HG03025 (cell line): ENCODE measurements around the gene DPH6.

ENCODE experiments used
- ATAC-seq: cut with Tn5 transposase; IDR thresholded peaks from one replicate; pipeline ENCODE4 v1.9.1; 2021; ENCODE audit warnings: mild to moderate bottlenecking, moderate library complexity; ENCODE audit not compliant: unreplicated experiment, low FRiP score

DPH6 gene

DNA sequence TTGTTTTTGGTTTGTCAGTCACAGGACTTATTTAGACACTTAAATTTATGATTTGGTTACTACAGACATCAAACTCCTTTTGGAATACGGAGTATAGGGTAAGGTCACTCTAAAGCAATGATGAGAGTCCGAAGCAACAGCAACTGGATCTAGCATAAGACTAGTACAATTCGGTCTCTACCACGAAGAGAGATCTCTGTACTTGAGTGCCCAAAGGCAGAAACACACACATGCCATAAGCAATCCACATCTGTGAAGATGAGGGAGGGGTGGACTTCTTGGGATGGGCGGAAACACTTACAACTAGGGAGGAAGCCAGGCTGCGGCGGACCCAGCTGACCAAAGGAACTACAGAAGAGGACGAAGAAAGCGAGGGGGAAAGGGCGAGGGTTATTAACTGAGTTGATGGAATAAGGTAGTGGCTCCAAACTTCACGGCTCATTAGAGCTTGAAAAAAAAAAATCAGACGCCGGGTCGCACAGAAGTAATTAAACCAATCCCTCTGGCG lies 595 bp downstream of the DPH6 start:
- peak; percentile 23 for ATAC-seq

DNA sequence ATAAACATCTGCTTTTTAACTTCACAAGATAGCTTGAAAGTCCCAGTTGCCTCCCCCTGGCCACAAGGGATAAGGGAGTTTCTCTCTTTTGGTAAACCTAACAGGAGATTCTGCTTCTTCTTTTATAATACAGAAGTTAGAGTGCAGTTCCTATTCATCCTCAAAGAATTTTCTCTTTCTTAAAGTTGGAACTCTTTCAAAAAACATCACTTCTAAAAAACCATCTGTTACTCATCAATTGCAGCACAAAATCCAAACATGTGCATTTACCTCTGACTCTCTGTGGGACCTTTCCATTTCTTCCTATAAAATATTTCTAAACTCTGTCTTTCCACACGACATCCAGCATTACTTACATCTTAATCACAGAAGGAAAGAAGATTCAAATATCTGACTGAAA lies 5.1 kb downstream of the DPH6 start:
- ATAC-seq = no peak

DNA sequence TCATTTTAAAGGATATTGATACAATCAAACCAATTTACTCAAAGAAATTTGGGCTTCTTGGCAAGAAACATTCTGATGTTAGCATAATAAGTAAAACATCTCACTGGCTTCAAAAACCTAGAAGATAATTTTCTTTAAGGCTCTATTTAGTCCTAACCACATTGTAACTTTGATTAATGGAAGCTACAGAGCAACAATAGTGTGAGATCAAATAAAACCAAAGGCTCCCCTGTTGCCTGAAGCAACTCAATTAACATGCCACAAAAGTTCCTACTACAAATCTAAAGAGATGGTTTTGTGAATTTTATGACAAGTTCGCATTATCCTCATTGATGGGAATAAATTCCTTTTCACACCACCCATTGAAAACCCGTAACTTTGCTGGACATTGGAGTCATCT lies 5.9 kb downstream of the DPH6 start:
- no peak for ATAC-seq

DNA sequence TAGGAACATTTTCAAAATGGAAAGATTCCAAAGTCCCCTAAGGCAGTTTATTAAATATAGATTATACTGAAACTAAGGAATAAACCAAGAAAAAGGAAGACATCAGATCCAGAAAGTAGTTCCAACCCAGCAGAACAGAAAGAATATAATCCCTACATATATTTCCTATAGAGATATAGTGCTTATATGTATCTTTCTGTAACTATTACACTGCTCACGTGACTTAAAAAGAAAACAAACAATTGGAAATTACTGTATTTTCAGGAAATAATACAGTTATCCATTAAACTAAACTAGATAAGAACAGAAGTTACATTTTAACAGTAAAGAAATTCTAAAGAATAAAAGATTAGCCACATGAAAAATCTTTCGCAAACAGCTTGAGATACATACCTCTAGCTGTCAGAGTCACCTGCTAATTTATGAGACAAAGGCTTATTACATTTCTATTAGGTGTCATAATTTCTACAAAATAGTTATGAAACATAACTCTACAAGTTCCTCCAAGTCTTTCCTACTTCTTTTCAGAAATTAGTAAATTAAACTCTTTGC lies 10.5 kb downstream of the DPH6 start:
- no peak for ATAC-seq

DNA sequence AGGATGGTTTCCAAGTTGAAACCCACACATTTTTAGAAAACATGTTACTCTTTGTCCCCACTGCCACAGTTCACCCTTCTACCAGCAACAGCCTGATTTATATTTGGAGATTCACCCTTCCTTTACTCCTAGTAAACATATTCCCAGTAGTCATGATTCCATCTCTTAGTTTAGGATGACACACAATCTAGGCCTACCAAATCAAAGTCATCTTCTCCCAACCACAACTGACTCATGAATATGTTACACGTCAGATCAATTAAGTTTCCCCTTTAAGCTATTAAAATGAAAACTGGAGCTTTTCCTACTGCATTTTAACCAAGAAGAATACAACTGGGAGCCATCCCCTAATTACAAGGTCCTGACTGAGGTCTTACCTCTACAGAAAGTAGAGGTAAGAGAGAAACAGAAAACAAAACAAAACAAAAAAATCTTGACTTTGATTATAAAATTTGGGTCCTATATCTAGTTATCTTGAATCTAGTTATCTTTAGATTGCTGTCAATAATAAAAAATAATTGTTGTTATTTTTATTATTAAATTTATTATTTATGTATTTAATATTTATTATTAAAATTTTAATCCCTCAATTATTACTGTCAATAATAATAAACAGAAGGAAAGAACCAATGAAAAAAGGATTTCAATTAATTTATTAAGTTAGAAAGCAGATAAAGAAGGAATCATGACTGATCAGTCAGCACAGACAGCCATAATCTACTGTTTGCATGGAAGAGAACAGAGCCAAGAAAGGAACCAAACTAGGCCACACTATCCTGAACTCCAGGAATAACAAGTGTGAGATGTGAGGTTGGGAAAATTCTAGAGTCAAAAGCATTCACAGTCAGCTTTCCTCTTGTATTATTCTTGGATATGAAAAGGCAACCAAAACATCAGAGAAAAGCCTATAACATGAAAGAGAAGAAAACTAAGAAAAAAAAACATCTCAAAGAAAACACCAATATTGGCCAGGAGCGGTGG lies 12.5 kb downstream of the DPH6 start:
- ATAC-seq = no peak

DNA sequence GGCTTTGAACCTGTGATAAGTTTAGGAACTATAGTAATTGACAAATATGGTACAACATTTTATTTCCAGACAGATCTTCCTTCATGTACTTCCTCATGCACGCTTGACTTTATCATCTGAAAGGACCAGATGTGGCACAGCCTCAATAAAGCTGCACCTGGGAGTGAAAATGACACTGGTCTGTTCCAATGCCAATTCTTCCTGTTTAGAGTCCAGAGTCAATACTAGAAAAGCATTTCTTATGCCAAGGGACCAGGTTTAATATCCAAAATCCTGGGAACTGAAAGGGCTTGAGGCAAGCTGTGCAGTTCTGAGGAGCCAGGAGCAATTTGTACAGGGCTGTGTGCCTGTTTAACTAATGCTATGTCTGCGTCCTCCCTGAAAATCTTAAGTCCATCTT lies 15.3 kb downstream of the DPH6 start:
- ATAC-seq = no peak

DNA sequence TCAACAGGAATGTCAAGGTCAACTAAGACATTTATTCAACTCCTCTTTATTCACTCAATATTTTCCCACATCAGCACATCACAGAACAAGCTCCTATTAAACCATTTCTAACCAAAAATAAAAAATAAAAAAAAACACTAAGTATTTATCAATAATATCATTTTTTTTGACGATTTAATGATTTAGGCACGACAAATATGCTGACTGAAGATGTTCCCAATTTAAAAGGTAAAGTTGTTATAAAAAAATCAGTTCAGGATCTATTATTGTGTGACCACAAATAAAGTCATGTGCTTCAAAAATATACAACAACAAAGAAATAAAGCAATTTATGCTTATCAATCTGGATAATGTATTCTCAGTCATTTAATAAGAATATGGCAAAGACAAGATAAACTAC lies 16.2 kb downstream of the DPH6 start:
- no peak for ATAC-seq

DNA sequence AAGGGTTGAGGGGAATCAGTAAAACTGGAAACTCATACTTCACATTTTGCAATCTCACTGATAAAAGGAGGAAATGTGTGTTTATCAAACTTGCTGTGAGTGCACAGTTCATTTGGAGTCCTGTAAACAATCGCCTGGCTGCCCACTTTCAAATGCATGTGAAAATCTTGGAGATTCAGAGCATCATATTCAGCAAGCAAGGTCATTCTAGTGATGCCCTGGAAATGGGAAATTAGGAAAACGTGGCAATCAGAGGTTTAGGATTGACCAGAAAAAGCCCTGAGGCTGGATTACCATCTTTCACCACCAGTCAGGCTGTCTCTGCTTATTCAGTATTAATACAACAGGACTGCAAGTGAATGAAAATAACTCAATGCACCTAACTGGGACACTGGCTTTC lies 23.9 kb downstream of the DPH6 start:
- ATAC-seq = no peak

DNA sequence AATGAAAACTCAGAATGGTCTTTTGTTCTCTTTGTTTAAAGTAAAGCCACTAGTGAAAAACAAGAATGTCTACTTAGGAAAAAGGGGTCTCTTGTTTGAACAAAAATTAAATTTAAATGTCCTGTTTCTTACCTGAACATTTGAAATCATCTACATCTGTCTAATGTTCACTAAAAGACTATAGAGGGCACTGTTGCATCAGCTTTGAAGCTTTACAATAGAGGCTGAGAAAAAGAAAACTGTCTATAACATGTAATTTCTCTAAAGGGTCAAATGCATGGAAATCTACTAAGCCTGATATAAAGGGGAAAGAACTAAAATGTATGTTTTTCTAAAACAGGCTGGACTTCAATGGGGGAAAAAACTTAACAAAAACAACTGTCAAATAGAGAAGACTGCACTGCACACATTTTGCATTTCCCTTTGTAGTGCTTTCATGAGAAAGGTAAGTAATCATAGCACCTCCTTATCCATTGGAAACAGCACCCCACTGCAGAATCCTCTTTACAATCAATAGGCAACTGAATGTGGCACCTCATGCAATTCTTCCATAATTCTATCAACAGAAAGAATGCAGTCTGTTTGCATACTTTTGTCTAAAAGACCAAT lies 26.3 kb downstream of the DPH6 start:
- peak; percentile 61 for ATAC-seq

DNA sequence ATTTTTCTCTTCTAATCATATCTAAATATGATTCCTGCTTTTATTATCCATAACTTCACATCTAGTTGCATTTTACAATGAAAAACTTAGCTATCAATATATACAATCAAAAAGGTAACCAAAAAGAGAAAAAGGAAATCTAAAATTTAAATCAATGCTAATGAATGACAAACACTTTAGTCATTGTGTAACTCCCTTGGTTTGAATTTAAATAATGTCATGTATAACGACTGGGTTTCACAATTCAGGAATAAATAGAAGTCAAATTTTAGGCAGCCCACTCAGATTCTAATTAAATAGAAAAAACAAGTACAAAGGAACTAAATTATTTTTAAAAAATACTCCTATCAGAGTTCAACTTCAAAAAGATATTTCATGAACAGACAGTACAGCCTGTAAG lies 26.9 kb downstream of the DPH6 start:
- ATAC-seq = no peak

DNA sequence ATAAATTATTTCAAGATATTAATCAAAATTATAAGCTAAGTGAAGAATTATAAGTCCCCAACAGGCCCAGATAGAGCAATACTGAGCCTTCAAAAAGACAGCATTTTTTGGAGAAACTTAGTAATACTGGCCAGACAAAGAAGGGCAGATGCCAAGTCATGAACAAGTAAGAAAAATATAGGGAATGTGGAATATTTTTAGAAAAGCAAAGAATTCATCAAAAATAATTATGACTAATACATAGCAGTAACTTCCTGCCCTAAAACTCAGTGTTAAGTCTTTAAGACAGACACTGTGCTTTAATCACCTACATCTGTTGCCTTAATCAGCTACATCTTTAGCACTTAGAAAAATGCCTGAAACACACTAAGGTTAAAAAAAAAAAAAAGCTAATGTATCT lies 31.2 kb downstream of the DPH6 start:
- ATAC-seq = no peak

DNA sequence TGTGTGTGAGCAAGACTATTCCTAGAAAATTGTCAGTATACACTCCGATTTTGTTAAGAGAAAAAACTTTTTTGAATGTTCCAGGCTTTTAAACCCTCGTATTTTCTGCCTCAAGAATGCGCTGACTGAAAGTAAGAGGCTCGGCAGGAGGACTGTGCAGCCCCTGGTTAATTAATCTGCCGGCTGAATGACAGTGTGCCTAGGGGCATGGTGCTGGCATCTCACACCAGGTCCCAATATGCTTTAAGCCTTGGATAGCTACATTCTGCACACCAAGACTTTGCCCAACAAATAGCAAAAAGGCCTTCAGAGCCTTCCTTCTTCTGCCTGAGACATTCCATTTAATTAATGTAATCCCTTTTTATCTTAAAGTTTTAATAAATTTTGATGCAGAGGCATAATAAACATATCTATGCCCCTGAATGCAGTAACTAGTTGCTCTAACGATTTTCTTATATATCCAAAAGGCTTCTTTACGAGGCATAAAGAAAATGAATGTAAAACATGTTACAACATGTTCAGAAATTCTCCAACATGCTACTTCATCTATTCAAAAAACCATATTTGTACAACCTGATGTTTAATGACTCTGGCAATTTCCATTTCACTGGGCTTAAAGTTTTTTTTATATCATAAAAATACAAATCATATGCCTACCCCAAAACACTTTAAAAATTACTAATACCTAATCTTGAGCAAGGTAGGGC lies 37.9 kb downstream of the DPH6 start:
- no peak for ATAC-seq

DNA sequence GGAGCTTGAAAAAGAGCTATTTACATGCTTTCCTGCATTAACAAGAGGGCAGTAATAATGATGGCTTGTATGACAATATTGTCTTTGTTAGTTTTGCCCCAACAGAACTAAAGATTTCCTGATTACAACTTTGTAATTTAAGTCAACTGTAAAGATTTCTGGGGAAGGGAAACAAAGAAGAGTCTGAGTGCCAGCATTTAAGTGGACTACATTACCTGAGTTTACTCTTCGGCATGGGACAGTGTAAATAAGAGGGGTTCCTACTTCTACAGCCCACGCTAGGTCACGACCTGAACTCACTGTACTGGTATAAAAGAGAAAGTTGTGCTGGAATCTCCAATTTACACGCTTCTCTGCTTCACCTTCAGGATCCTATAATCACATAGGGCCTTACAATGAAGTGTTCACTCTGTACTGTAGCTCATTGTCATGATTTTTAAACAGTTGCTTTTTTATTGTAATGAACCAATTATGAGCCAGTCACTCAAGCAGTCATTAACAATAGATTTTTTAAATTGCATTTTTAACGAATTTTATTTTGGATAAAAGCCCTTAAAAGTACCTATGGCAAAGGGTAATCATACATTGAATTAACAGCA lies 39.6 kb downstream of the DPH6 start:
- ATAC-seq = no peak

DNA sequence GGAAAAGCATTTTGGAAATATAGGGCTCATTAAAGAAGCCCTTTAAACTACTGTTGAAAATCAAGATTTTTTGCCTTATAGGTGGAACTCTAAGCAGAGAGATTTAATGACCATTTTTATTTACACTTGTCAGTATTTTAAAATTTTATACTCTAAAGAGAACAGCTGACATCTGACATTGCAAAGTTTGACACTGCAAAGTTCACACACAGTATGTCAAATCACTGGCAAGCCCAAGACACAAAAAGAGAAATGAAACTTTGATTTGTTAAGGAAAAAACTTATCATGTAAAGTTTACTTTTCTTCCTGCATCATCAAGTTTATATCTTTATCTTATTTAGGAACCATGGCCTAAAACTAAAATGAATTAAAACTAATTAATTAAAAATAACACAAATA lies 40.2 kb downstream of the DPH6 start:
- ATAC-seq = no peak

DNA sequence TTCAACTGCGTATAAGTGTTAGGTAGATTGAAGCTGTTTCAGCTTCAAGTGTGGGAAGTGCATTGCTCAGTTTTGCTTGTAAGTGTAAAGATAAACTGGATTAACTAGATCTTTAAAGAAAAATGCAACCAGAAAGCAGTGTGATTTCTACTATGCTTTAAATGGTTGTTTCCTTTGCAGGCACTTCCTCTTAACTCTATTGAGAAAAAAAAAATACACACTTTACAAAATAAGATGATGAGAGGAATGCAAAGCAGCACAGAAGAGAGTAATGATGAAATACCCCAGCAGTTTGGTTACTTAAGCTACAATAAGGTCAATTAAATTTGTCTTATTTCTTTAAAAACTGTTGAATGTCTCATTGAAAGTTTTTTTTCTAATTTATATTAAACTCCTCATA lies 40.8 kb downstream of the DPH6 start:
- ATAC-seq = no peak

DNA sequence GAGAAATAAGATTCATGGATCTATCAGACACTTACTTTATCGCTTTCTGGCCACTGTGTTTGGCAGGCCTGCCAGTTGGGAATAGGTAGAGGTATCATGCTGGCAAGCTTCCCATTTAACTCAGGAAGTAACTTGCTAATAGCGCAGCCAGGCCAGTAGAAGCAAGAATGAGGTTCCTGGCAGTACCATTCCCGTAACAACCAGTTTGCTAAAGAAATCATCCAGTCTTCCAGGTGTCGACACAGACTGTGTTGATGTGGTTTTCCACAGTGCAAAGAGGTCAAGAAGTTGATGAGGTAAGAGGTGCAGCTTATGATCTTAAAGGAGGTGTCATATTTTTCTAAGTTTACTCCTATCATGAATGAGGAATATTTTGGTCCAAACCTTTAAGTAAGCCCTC lies 46.2 kb downstream of the DPH6 start:
- no peak for ATAC-seq

DNA sequence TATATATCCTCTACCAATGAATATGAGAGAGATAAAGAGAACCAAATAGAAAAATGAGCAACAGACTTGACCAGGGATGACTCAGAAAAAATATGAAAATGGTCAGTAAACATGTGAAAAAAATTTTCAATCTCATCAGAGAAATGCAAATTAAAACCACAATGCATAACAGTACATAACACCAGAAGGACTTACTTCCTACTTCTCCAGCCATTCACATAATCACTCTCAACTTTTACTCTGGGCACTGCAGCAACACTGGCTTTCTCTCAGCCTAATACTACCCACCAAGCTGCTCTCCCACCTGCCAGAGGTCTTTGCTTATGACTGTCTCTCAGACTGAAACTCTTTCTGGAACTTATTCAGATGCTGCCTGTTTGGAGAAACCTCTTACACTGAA lies 49.4 kb downstream of the DPH6 start:
- ATAC-seq = peak; percentile 94

DNA sequence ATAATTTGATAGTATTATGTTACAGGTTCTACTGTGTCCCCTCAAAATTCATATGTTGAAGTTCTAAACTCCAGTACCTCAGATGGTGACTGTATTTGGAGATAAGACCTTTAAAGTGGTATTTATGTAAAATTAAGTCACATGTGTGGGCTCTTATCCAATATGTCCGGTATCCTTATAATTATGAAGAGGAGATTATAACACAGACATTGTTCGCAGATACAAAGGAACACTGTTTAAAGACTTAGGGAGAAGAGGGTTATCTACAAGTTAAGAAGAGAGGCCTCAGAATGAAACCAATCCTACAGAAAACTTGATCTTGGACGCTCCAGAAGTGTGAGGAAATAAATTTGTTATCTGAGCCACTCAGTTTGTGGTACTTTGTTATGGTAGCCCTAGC lies 50.9 kb downstream of the DPH6 start:
- no peak for ATAC-seq

DNA sequence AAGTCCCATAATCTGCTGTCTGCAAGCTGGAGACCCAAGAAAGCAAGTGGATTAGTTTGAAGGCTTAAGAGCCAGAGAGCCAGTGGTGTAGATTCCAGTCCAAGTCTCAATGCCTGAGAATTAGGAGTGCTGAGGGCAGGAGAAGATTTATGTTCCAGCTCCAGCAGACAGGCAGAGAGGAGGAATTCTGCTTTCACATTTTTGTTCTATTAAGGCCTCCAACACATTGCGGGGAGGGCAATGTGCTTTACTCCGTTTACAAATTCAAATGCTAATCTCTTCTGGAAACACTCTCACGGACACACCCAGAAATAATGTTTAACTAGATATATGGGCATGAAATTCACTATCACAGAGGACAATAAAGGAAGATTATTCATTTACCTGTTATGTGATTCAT lies 54.0 kb downstream of the DPH6 start:
- ATAC-seq = no peak

DNA sequence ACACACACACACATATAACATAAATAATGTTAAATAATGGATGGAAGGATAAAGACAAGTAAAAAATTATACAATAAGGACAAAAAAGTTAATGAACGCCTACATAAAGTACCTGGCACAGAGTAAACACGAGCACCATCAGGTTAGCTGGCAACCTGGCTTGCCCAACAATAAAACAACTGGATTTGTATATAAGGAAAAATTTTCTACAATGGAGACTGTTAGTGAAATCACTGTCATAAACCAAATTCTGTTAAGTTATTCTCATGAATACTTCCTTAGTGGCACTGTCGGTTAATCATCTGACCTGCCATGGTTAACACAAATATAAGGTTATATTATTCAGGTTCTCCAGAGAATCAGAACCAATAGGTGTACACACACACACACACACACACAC lies 54.8 kb downstream of the DPH6 start:
- ATAC-seq = no peak

DNA sequence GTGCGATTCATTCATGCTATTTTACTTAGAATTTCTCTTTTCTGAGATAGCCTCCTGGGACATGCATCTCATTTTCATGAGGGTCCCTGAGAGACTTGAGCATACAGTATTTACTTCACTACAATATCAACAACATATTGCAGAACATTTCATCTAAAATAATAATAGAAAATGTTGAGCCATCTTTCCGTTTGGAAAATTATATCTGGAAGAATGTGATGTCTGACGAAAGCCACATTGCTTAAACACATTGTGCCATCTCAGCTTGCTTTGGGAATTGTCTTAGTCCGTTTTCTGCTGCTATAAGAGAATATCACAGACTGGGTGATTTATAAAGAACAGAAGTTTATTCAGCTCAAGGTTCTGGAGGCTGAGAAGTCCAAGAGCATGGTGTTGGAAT lies 55.5 kb downstream of the DPH6 start:
- ATAC-seq = no peak
